Ovary (tissue), 9 donors: Measurements from ENCODE around the gene CDV3. TPM values are rescaled to one million over a fixed set of nuclear protein-coding genes. Genes with fewer than 3 reads are reported as not detected.

Experiments used
- DNase-seq, 5 donors: peaks; one replicate each; pipeline ENCODE4 v3.0.0-alpha.2; 2019 to 2020
- H3K27ac ChIP-seq, 2 donors: fragments of 200-600 bp; one replicate each; pipeline versions ENCODE4 v1.5.1 to v1.8.0; 2019 to 2022
- H3K27me3 ChIP-seq: fragments of 200-600 bp; one replicate; pipeline ENCODE4 v1.8.0; 2022
- H3K36me3 ChIP-seq: fragments of 200-600 bp; sonication (generic); one replicate; pipeline ENCODE4 v1.5.1; 2019
- H3K4me1 ChIP-seq: one replicate; pipeline ENCODE4 v1.8.1; 2013; ENCODE audit warnings: mild to moderate bottlenecking, moderate library complexity; ENCODE audit not compliant: insufficient read depth
- H3K4me3 ChIP-seq: fragments of 200-600 bp; sonication (generic); one replicate; pipeline ENCODE4 v1.5.1; 2017
- H3K9me3 ChIP-seq, 2 donors: fragments of 200-600 bp in 1 of 2; sonication (generic) in 1 of 2; one replicate each; pipeline versions ENCODE4 v1.5.1 to v1.8.1; 2013 to 2019; ENCODE audit warnings: mild to moderate bottlenecking in 1 of 2, moderate library complexity in 1 of 2
- CTCF ChIP-seq, 3 donors: fragments of 450-650 bp in 2 of 3; fragments of 200-600 bp in 1 of 3; IDR thresholded peaks; one replicate each; pipeline versions ENCODE4 v1.5.1 to v1.8.0; 2016 to 2022; ENCODE audit warnings: antibody characterized with exemption in 3 of 3, mild to moderate bottlenecking in 1 of 3
- EP300 ChIP-seq: sonication (generic); formaldehyde crosslinking; IDR thresholded peaks from one replicate; pipeline ENCODE4 v1.6.1; 2017; ENCODE audit warnings: antibody characterized with exemption
- POLR2A ChIP-seq: fragments of 450-650 bp; IDR thresholded peaks from one replicate; pipeline ENCODE4 v1.6.1; 2017; ENCODE audit warnings: antibody characterized with exemption, mild to moderate bottlenecking, moderate library complexity
- WGBS, 3 donors: extraction: QIAGEN DNeasy Blood & Tissue Kit in 1 of 3; methylation state at CpG; one replicate each; pipeline versions ENCODE4 v1.1.5 to v1.1.7; 2013 to 2017; 5-methylcytosine and 5-hydroxymethylcytosine counted together
- intact Hi-C, 4 donors: fragments of 100-400 bp; cut with DNase I; formaldehyde crosslinking; loops; one replicate each; pipeline versions ENCODE4 v1.11.0 to v1.15.1; 2022 to 2023
- polyA plus RNA-seq, 2 donors: library from polyadenylated mRNA; stranded (reverse); fragments of 200-250 nt in 1 of 2; fragments of 350-450 nt in 1 of 2; fragmentation: Illumina TruSeq in 1 of 2; extraction: RNeasy Lipid Tissue Mini Kit (QIAGEN cat#74804) in 1 of 2; gene quantifications; one replicate each; pipeline ENCODE4 v1.2.3, GENCODE V29; 2013 to 2014
- small RNA-seq: library from RNA; depleted of rRNA; stranded (forward); fragments of <200 nt; gene quantifications from one replicate; pipeline ENCODE3, GENCODE V24; 2016
- total RNA-seq, 7 donors: library from RNA; depleted of rRNA in 2 of 7; stranded (reverse); fragments of >200 nt in 2 of 7; fragmentation: NEBNext Ultra II Directional in 3 of 7; extraction: Animal tissue kit (Norgen Biotek cat#: 25700) in 3 of 7; gene quantifications; one replicate each; pipeline versions ENCODE4 v1.1.0 to v1.2.4, GENCODE V29; 2016 to 2023
- donor health status: DM: no; HTN: no; CAD: no; lungs with moderate emphysema.
- donor health status: DM: no; HTN: no; CAD: no.
- donor health status: Bipolar disorder and iron deficiency.
- donor health status: DM: yes; HTN: yes; CAD: no.
- donor health status: DM: no; HTN: no; CAD: no.
- donor health status: DM: yes; HTN: yes; CAD: no.

Gene CDV3
- total and polyA plus RNA-seq, 9 donors: 51.3 to 168 (median 134) TPM

- 91 to 94% (median 92%) methylated on average over 4 of the region's 4 CpGs for WGBS, 3 donors
- H3K4me3 ChIP-seq: no peak overlapping the region
- DNase-seq: no peak
- no peaks in the 10 kb centered on the region for H3K9me3 ChIP-seq
- no peak overlapping the region for H3K27ac ChIP-seq
- H3K4me1 ChIP-seq: no peaks in the 10 kb centered on the region
- intact Hi-C loops: no loop called here
- TF ChIP-seq POLR2A (no peak), CTCF (IDR thresholded peaks at IDR 0.05) (no peak), EP300 (no peak)
- H3K27me3 ChIP-seq: no peaks in the 10 kb centered on the region
- H3K36me3 ChIP-seq: no peaks in the 10 kb centered on the region
These were observed 60.0 kb downstream of the CDV3 start for GRCh38 chr3:133633439-133633838.

Small RNA genes within 50 kb of the gene (small RNA-seq; reads per million reads assigned to genes)
- gene AC022296.2 (not detected), gene RF00438 (not detected)

Other genes starting within 250 kb of the CDV3 start
- gene BFSP2, start 173.6 kb upstream of the CDV3 start, total RNA-seq: not detected
- not detected for gene BFSP2, start 173.6 kb upstream of the CDV3 start, polyA plus RNA-seq
- gene TOPBP1, start 88.3 kb downstream of the CDV3 start, total RNA-seq: 10 to 100 TPM; 11.9 to 21.0 (median 14.7) TPM
- gene TOPBP1, start 88.3 kb downstream of the CDV3 start, polyA plus RNA-seq: 10 to 100 TPM in 1 of 2 donors, 1 to 10 TPM in 1; 9.1 to 12.2 TPM
- 10 to 100 TPM in 1 of 7 donors, 1 to 10 TPM in 5, under 1 TPM in 1; under 0.01 to 18.1 (median 2.0) TPM for gene TF, start 172.7 kb downstream of the CDV3 start, total RNA-seq
- gene TF, start 172.7 kb downstream of the CDV3 start, polyA plus RNA-seq: 1 to 10 TPM in 1 of 2 donors, under 1 TPM in 1; 0.87 to 4.7 TPM
- 10 to 100 TPM in 6 of 7 donors, 1 to 10 TPM in 1; 6.2 to 51.9 (median 35.1) TPM for gene SRPRB, start 232.1 kb downstream of the CDV3 start, total RNA-seq
- 10 to 100 TPM; 14.0 to 59.7 TPM for gene SRPRB, start 232.1 kb downstream of the CDV3 start, polyA plus RNA-seq